Sigmoid colon (tissue), 7 donors: ENCODE measurements around the gene FAM53C. TPM values are rescaled to one million over a fixed set of nuclear protein-coding genes. Genes with fewer than 3 reads are reported as not detected.

Source experiments
- DNase-seq: peaks from one replicate; pipeline ENCODE4 v3.0.0-alpha.2; 2019
- H3K27ac ChIP-seq, 4 donors: fragments of 200-600 bp; sonication (generic); one replicate each; pipeline ENCODE4 v1.5.1; 2016 to 2019; ENCODE audit warnings: mild to moderate bottlenecking in 1 of 4
- H3K27me3 ChIP-seq, 3 donors: fragments of 200-600 bp; sonication (generic); one replicate each; pipeline ENCODE4 v1.5.1; 2019; ENCODE audit warnings: mild to moderate bottlenecking in 1 of 3
- H3K36me3 ChIP-seq, 4 donors: fragments of 200-600 bp; sonication (generic); one replicate each; pipeline ENCODE4 v1.5.1; 2016 to 2019
- H3K4me1 ChIP-seq, 4 donors: fragments of 200-600 bp; sonication (generic); one replicate each; pipeline ENCODE4 v1.5.1; 2017 to 2019
- H3K4me3 ChIP-seq, 4 donors: fragments of 200-600 bp; sonication (generic); one replicate each; pipeline ENCODE4 v1.5.1; 2017 to 2019; ENCODE audit warnings: mild to moderate bottlenecking in 2 of 4, moderate library complexity in 1 of 4
- H3K9me3 ChIP-seq, 4 donors: fragments of 200-600 bp in 3 of 4; sonication (generic) in 3 of 4; one replicate each; pipeline versions ENCODE4 v1.5.1 to v1.6.1; 2013 to 2019
- EP300 ChIP-seq, 4 donors: sonication (generic); formaldehyde crosslinking; IDR thresholded peaks; one replicate each; pipeline ENCODE4 v1.6.1; 2017; ENCODE audit warnings: antibody characterized with exemption in 4 of 4
- POLR2A ChIP-seq, 2 donors: fragments of 450-650 bp; IDR thresholded peaks; one replicate each; pipeline ENCODE4 v1.6.1; 2016; ENCODE audit warnings: antibody characterized with exemption in 2 of 2, mild to moderate bottlenecking in 2 of 2, moderate library complexity in 2 of 2
- POLR2AphosphoS5 ChIP-seq, 4 donors: sonication (generic); formaldehyde crosslinking; IDR thresholded peaks; one replicate each; pipeline ENCODE4 v1.6.1; 2017; ENCODE audit warnings: antibody characterized with exemption in 4 of 4
- WGBS, 2 donors: extraction: QIAGEN DNeasy Blood & Tissue Kit; methylation state at CpG; one replicate each; pipeline ENCODE4 v1.1.7; 2013; 5-methylcytosine and 5-hydroxymethylcytosine counted together
- intact Hi-C: fragments of 100-400 bp; cut with DNase I; formaldehyde crosslinking; loops from one replicate; pipeline ENCODE4 v1.15.1; 2023
- polyA plus RNA-seq, 3 donors: library from polyadenylated mRNA; stranded (reverse); fragments of 200-250 nt; gene quantifications; one replicate each; pipeline ENCODE4 v1.2.3, GENCODE V29; 2013
- total RNA-seq, 4 donors: library from RNA; depleted of rRNA; stranded (reverse); fragments of >200 nt; gene quantifications; one replicate each; pipeline ENCODE4 v1.1.0, GENCODE V29; 2016
- TF ChIP-seq, protein P1 (sequence below), 4 experiments: fragments of 450-650 bp in 3 of 4; fragments of 200-600 bp in 1 of 4; IDR thresholded peaks; one replicate each; pipeline ENCODE4 v1.5.1; 2016 to 2019; ENCODE audit warnings: antibody characterized with exemption in 4 of 4, mild to moderate bottlenecking in 3 of 4, moderate library complexity in 2 of 4
- donor health status: healthy with polysubstance abuse.
- donor health status: Bipolar disorder and iron deficiency.
- donor health status: healthy.

The FAM53C gene
- total and polyA plus RNA-seq, 7 donors: 6.0 to 28.5 (median 26.8) TPM

DNA sequence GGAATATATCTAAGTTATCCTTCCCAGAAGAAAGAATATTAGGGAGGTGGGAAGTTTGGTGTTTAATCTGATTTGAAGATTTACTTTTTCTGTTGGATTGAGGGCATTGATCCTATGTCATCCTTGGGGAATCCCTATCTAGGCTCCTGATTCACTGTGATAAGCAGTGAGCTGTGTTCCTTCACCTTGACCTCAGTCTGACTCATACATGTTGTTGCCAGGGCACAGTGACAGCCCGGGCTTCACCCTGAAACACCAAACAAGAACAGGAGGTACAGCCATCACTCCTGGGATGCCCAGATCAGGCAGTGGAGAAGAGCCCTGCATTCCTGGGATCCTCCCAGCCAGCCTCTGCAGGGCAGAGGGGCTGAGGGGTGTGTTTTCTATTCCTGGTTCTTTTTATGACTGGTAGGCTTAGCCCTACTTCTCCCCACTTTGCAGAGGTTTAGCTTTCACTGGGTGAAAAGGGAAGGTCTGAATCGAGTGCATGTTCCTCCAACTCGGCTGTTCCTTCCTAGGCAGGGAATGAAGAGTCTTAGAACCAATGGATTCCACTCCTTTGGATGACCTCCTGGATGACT is 3.1 kb upstream of the FAM53C start:
- no peak for DNase-seq
- intact Hi-C loops: loop anchor here (5.0 to 10.0 kb wide), 4 partner anchors 123 to 420 kb away; partner anchors contain the start of genes BRD8, CDC23, CTNNA1 and FAM13B
- Histone ChIP-seq H3K27ac (no peak overlapping the region), H3K36me3 (no peaks in the 10 kb centered on the region), H3K9me3 (no peaks in the 10 kb centered on the region), H3K27me3 (no peaks in the 10 kb centered on the region), H3K4me1 (peaks cover 0 to 30% (median 24%) of the 10 kb centered on the region in 4 donors), H3K4me3 (no peak overlapping the region)
- WGBS, 2 donors: 70 to 83% methylated on average over 3 of the region's 3 CpGs
- TF ChIP-seq EP300 (IDR thresholded peaks at IDR 0.05) (no peak), POLR2A (IDR thresholded peaks at IDR 0.05) (no peak)
- TF ChIP-seq, protein P1, sequence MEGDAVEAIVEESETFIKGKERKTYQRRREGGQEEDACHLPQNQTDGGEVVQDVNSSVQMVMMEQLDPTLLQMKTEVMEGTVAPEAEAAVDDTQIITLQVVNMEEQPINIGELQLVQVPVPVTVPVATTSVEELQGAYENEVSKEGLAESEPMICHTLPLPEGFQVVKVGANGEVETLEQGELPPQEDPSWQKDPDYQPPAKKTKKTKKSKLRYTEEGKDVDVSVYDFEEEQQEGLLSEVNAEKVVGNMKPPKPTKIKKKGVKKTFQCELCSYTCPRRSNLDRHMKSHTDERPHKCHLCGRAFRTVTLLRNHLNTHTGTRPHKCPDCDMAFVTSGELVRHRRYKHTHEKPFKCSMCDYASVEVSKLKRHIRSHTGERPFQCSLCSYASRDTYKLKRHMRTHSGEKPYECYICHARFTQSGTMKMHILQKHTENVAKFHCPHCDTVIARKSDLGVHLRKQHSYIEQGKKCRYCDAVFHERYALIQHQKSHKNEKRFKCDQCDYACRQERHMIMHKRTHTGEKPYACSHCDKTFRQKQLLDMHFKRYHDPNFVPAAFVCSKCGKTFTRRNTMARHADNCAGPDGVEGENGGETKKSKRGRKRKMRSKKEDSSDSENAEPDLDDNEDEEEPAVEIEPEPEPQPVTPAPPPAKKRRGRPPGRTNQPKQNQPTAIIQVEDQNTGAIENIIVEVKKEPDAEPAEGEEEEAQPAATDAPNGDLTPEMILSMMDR (IDR thresholded peaks at IDR 0.05): no peak

DNA sequence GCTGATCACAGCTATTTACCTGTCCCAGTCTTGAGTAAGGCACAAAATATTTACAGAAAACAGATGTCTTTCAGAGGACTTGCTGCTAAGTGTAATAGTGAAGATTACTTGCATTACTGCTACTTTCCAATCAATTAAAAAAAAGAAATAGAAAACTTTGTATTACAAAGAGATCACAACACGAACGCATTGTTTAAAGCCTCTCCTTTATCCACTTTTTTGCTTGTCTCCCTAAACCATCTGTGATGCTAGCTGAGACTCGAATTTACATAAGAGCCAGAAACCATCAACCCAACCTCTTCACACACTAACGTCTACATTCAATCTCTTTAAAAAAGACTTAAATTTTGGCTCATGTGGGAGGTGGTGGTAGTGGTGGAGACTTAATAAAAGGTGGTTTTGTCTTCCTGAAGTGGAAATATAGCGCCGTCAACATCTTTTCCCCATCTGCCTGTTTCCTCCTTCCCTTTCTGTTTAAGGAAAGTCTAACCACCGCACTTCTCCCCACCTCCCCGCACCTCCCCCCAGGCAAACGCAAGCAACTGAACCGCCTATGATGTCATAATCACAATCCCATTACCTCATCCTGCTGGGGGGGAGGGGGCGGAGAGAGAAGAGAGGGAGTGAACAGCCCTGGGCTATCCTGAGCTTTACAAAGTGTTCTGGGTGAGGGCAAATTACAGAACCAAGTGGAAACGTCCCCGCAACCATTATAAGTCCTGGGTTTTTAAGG is 948 bp upstream of the FAM53C start:
- 25 to 29% methylated on average over 13 of the region's 13 CpGs for WGBS, 2 donors
- Histone ChIP-seq H3K27me3 (no peaks in the 10 kb centered on the region), H3K27ac (peak overlapping the region; percentile 93 to 96 (median 95)), H3K36me3 (peaks cover 0 to 11% (median 5%) of the 10 kb centered on the region in 4 donors), H3K9me3 (no peaks in the 10 kb centered on the region), H3K4me3 (peak overlapping the region; percentile 78 to 96 (median 88)), H3K4me1 (peaks cover 0 to 37% (median 30%) of the 10 kb centered on the region in 4 donors)
- intact Hi-C loops: loop anchor here (5.0 to 10.0 kb wide), 3 partner anchors 125 to 418 kb away; partner anchors contain the start of genes CDC23, CTNNA1 and FAM13B
- DNase-seq: peak; percentile 93
- TF ChIP-seq EP300 (IDR thresholded peaks at IDR 0.05) (no peak), POLR2A (IDR thresholded peaks at IDR 0.05) (no peak), POLR2AphosphoS5 (IDR thresholded peaks at IDR 0.05) (no peak)
- TF ChIP-seq, protein P1 (IDR thresholded peaks at IDR 0.05): no peak

DNA sequence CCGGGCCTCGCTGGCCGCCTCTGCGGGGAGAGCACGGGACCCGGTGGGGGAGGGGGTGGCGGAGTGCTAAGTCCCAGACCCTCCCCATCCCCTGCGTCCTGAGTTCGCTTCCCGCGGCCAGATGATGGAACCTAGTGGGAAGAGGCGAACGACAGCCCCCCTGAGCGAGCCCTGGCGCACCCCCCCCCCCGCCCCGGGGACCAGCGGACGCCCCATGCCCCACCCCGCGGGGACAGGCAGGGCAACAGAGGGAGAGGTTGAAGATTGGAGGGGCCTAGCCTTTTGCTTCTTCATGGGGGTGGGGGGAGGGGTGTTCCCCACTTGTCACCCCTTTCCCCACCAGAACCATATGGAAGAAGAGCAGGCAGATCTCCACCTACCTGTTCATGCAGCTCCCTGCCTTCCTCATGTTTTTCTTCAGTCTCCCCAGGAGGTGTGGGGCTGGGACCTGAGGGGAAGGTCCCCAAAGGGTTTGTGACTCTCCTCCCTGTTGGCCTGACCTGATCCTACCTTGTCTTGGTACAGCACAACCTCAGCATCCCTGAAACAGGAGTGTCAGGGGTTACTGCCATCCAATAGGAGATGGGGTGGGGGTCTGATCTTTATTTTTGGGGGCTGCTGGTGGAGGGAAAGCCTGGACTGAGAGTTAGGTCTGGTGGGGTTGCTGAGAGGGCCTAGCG is 485 bp downstream of the FAM53C start:
- Histone ChIP-seq H3K27me3 (no peaks in the 10 kb centered on the region), H3K27ac (peak overlapping the region; percentile 93 to 96 (median 95)), H3K4me3 (peak overlapping the region; percentile 78 to 96 (median 88)), H3K36me3 (peaks cover 0 to 25% (median 11%) of the 10 kb centered on the region in 4 donors), H3K9me3 (no peaks in the 10 kb centered on the region), H3K4me1 (peaks cover 0 to 33% (median 26%) of the 10 kb centered on the region in 4 donors)
- intact Hi-C loops: loop anchor here (1.0 to 10.0 kb wide), 4 partner anchors 14 to 416 kb away; partner anchors contain the start of genes CDC23, CTNNA1, FAM13B and KDM3B
- no peak for DNase-seq
- 1 to 2% methylated on average over 22 of the region's 22 CpGs for WGBS, 2 donors
- TF ChIP-seq, protein P1 (IDR thresholded peaks at IDR 0.05): no peak
- TF ChIP-seq EP300 (IDR thresholded peaks at IDR 0.05) (peak in 1 of 4 donors; percentile 8), POLR2A (IDR thresholded peaks at IDR 0.05) (peak in 1 of 2 donors; percentile 8), POLR2AphosphoS5 (IDR thresholded peaks at IDR 0.05) (no peak)

DNA sequence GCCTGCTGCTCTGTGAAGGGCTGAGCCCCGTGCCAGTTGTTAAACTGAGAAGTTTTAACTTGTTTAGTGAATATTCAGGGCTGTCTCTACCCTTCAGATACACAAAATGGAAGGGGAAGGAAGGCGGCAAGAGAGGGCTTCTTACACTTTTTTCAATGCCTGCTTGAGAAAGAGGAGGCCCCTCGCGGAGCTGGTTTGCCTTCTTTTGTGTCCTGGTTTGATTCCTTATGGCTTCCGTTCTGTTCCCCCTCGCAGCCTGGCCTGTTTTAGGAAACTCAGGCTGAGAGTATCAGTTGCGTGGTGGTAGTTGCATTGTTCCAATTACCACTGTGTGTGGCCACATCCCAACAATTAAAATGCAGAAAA is 1.0 kb downstream of the FAM53C start:
- DNase-seq: no peak
- 14 to 34% methylated on average over 7 of the region's 7 CpGs for WGBS, 2 donors
- Histone ChIP-seq H3K9me3 (no peaks in the 10 kb centered on the region), H3K27ac (peak overlapping the region; percentile 93 to 96 (median 95)), H3K4me3 (peak overlapping the region; percentile 78 to 96 (median 88)), H3K27me3 (no peaks in the 10 kb centered on the region), H3K4me1 (peaks cover 0 to 33% (median 26%) of the 10 kb centered on the region in 4 donors), H3K36me3 (peaks cover 0 to 31% (median 15%) of the 10 kb centered on the region in 4 donors)
- intact Hi-C loops: loop anchor here (5.0 to 10.0 kb wide), 3 partner anchors 127 to 416 kb away; partner anchors contain the start of genes CDC23, CTNNA1 and FAM13B
- TF ChIP-seq POLR2A (IDR thresholded peaks at IDR 0.05) (no peak), POLR2AphosphoS5 (IDR thresholded peaks at IDR 0.05) (no peak), EP300 (IDR thresholded peaks at IDR 0.05) (no peak)
- TF ChIP-seq, protein P1 (IDR thresholded peaks at IDR 0.05): no peak
